ENCODE measurements around the gene PSME1.

DNA sequence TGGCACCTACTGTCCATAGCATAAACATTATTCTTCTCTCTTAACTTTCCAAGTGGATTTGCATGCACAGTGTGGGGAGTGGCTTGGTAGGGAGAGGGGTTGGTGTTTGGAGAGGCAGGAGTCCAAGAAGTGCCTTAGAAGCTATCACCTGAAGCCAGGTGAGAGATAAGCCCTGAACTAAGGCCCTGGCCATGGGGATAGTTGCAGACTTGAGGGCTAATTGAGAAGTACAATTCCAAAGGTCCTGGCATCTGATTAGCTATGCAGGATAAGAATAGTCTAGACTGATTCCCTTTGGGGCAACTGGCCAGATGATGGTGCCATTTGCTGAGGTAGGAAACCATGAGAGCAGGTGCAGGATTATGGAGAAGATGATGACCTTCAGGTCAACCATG, 43.9 kb upstream of the PSME1 start:
- TF ChIP-seq POLR2A (IDR thresholded peaks at IDR 0.05; ENCODE audit: low read depth, low read length): no peak
- TF ChIP-seq POLR2AphosphoS5 (IDR thresholded peaks at IDR 0.05; ENCODE audit: low read depth, low read length): no peak
- no peak for TF ChIP-seq TAF1 (IDR thresholded peaks at IDR 0.05; ENCODE audit: borderline replicate concordance, low read depth, low read length)
